ENCODE measurements around the gene NCOA3. TPM values are rescaled to one million over a fixed set of nuclear protein-coding genes. Genes with fewer than 3 reads are reported as not detected.

The NCOA3 gene
- polyA plus RNA-seq, 1 of the 3 experiments (the other 2 are of a cell fraction): 5.8 TPM

DNA sequence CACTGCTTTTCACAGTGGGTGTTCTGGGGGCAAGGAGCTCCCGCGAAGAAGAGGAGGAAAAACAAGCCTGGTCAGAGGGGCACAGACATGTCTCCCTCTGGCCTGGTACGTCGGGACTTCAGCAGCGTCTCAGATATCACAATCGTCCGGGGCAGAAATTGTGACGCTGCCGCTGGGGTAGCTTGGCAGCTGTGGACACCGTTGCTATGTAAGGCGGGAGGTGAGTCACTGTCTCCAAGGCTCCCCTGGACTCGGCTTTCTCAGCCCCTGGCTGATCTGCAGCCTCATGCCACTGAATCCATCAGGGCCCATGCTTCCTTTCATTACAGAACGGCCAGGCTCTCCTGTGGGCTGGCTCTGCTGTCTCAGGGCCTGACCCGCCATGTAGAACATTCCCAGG, 184.9 kb downstream of the NCOA3 start:
- H2AFZ ChIP-seq (ENCODE audit: low read depth): no peak overlapping the region
- H3K9me3 ChIP-seq: no peaks in the 10 kb centered on the region; the same call in 1 of the 2 replicates
- DNase-seq: no peak

More for the DNA sequence above, 184.9 kb downstream of the NCOA3 start:
- H3K4me1 ChIP-seq (ENCODE audit: control insufficient read depth in 1 of 2, insufficient read depth in 2 of 2, low read depth in 1 of 2, low read length in 1 of 2): peaks cover 0 to 8% of the 10 kb centered on the region in 2 experiments; a peak in 1 of 4 replicates
- H3K4me2 ChIP-seq: no peak overlapping the region
- H3K79me2 ChIP-seq (ENCODE audit: insufficient read depth): no peaks in the 10 kb centered on the region
- no peak overlapping the region for H3K4me3 ChIP-seq (ENCODE audit: low read depth in 2 of 2, low read length in 1 of 2)
- no peaks in the 10 kb centered on the region for H3K9me2 ChIP-seq
- no peaks in the 10 kb centered on the region for H3F3A ChIP-seq (replicated peaks; ENCODE audit: insufficient read depth)
- ChIA-PET CTCF (interaction anchor here (0.9 to 1.6 kb wide), 3 partner anchors 9 to 934 kb away, joined by 4 to 7 read pairs (median 5); no protein-coding TSS in a partner anchor), POLR2A (no interaction called here)
- TF ChIP-seq YY1 (IDR thresholded peaks at IDR 0.05; ENCODE audit: low read depth) (no peak), ELF1 (IDR thresholded peaks at IDR 0.05) (no peak), TEAD4 (IDR thresholded peaks at IDR 0.05; ENCODE audit: borderline replicate concordance, insufficient read depth) (no peak), EZH2phosphoT487 (IDR thresholded peaks at IDR 0.05; ENCODE audit: borderline replicate concordance, low read depth) (no peak), EP300 (IDR thresholded peaks at IDR 0.05; ENCODE audit: borderline replicate concordance in 1 of 2, low read depth in 1 of 2, low read length in 1 of 2) (no peak), CHD2 (IDR thresholded peaks at IDR 0.05; ENCODE audit: low read length, partially characterized antibody) (no peak), GATA2 (CRISPR knock-in tag; IDR thresholded peaks at IDR 0.05) (no peak), NRF1 (IDR thresholded peaks at IDR 0.05; ENCODE audit: low read depth, low read length) (no peak), RXRA (IDR thresholded peaks at IDR 0.05; ENCODE audit: borderline replicate concordance, low read depth) (no peak), POLR2AphosphoS5 (IDR thresholded peaks at IDR 0.05; ENCODE audit: low read depth, low read length) (no peak), FOXJ3 (CRISPR knock-in tag; IDR thresholded peaks at IDR 0.05) (no peak), JUND (IDR thresholded peaks at IDR 0.05) (no peak)
- TF ChIP-seq, protein P1, sequence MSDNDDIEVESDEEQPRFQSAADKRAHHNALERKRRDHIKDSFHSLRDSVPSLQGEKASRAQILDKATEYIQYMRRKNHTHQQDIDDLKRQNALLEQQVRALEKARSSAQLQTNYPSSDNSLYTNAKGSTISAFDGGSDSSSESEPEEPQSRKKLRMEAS (IDR thresholded peaks at IDR 0.05; ENCODE audit: low read depth): no peak
- TF ChIP-seq, protein P2, sequence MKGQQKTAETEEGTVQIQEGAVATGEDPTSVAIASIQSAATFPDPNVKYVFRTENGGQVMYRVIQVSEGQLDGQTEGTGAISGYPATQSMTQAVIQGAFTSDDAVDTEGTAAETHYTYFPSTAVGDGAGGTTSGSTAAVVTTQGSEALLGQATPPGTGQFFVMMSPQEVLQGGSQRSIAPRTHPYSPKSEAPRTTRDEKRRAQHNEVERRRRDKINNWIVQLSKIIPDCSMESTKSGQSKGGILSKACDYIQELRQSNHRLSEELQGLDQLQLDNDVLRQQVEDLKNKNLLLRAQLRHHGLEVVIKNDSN (IDR thresholded peaks at IDR 0.05; ENCODE audit: borderline replicate concordance, low read depth): no peak
- TF ChIP-seq, protein P3, sequence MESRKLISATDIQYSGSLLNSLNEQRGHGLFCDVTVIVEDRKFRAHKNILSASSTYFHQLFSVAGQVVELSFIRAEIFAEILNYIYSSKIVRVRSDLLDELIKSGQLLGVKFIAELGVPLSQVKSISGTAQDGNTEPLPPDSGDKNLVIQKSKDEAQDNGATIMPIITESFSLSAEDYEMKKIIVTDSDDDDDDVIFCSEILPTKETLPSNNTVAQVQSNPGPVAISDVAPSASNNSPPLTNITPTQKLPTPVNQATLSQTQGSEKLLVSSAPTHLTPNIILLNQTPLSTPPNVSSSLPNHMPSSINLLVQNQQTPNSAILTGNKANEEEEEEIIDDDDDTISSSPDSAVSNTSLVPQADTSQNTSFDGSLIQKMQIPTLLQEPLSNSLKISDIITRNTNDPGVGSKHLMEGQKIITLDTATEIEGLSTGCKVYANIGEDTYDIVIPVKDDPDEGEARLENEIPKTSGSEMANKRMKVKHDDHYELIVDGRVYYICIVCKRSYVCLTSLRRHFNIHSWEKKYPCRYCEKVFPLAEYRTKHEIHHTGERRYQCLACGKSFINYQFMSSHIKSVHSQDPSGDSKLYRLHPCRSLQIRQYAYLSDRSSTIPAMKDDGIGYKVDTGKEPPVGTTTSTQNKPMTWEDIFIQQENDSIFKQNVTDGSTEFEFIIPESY (IDR thresholded peaks at IDR 0.05; ENCODE audit: borderline replicate concordance, low read depth): no peak
- TF ChIP-seq, protein P4, sequence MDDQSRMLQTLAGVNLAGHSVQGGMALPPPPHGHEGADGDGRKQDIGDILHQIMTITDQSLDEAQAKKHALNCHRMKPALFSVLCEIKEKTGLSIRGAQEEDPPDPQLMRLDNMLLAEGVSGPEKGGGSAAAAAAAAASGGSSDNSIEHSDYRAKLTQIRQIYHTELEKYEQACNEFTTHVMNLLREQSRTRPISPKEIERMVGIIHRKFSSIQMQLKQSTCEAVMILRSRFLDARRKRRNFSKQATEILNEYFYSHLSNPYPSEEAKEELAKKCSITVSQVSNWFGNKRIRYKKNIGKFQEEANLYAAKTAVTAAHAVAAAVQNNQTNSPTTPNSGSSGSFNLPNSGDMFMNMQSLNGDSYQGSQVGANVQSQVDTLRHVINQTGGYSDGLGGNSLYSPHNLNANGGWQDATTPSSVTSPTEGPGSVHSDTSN (IDR thresholded peaks at IDR 0.05): no peak
- TF ChIP-seq, protein P5, sequence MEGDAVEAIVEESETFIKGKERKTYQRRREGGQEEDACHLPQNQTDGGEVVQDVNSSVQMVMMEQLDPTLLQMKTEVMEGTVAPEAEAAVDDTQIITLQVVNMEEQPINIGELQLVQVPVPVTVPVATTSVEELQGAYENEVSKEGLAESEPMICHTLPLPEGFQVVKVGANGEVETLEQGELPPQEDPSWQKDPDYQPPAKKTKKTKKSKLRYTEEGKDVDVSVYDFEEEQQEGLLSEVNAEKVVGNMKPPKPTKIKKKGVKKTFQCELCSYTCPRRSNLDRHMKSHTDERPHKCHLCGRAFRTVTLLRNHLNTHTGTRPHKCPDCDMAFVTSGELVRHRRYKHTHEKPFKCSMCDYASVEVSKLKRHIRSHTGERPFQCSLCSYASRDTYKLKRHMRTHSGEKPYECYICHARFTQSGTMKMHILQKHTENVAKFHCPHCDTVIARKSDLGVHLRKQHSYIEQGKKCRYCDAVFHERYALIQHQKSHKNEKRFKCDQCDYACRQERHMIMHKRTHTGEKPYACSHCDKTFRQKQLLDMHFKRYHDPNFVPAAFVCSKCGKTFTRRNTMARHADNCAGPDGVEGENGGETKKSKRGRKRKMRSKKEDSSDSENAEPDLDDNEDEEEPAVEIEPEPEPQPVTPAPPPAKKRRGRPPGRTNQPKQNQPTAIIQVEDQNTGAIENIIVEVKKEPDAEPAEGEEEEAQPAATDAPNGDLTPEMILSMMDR (IDR thresholded peaks at IDR 0.05): no peak
- TF ChIP-seq, protein P6, sequence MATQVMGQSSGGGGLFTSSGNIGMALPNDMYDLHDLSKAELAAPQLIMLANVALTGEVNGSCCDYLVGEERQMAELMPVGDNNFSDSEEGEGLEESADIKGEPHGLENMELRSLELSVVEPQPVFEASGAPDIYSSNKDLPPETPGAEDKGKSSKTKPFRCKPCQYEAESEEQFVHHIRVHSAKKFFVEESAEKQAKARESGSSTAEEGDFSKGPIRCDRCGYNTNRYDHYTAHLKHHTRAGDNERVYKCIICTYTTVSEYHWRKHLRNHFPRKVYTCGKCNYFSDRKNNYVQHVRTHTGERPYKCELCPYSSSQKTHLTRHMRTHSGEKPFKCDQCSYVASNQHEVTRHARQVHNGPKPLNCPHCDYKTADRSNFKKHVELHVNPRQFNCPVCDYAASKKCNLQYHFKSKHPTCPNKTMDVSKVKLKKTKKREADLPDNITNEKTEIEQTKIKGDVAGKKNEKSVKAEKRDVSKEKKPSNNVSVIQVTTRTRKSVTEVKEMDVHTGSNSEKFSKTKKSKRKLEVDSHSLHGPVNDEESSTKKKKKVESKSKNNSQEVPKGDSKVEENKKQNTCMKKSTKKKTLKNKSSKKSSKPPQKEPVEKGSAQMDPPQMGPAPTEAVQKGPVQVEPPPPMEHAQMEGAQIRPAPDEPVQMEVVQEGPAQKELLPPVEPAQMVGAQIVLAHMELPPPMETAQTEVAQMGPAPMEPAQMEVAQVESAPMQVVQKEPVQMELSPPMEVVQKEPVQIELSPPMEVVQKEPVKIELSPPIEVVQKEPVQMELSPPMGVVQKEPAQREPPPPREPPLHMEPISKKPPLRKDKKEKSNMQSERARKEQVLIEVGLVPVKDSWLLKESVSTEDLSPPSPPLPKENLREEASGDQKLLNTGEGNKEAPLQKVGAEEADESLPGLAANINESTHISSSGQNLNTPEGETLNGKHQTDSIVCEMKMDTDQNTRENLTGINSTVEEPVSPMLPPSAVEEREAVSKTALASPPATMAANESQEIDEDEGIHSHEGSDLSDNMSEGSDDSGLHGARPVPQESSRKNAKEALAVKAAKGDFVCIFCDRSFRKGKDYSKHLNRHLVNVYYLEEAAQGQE (IDR thresholded peaks at IDR 0.05; ENCODE audit: low read depth, low read length): no peak
- peak overlapping the region in 1 of 2 experiments; percentile 24; a peak in 1 of 4 replicates for H3K27ac ChIP-seq (ENCODE audit: low read depth in 2 of 2, low read length in 1 of 2)
- no peak overlapping the region for H3K9ac ChIP-seq
- no peaks in the 10 kb centered on the region for H4K20me1 ChIP-seq (ENCODE audit: insufficient read depth)
- H3K36me3 ChIP-seq (replicated peaks in 1 of 2; ENCODE audit: control insufficient read depth in 1 of 2, insufficient read depth in 2 of 2, low read length in 1 of 2): peaks cover 0 to 5% of the 10 kb centered on the region in 2 experiments
- 71% methylated on average over 9 of the region's 14 CpGs for WGBS (ENCODE audit: low lambda C conversion rate)
- no peaks in the 10 kb centered on the region for H3K27me3 ChIP-seq (ENCODE audit: insufficient read depth)

All from SK-N-SH (cell line).